HG03139 (cell line): ENCODE measurements around the gene KDELR1.
"Not testable (repeated sequence)": the region's sequence is repeated elsewhere in the genome, so short reads cannot be mapped to it uniquely, and the experiment has no call there.

Experiments
- ATAC-seq: cut with Tn5 transposase; IDR thresholded peaks from one replicate; pipeline ENCODE4 v1.9.1; 2021; ENCODE audit not compliant: unreplicated experiment

KDELR1 gene

DNA sequence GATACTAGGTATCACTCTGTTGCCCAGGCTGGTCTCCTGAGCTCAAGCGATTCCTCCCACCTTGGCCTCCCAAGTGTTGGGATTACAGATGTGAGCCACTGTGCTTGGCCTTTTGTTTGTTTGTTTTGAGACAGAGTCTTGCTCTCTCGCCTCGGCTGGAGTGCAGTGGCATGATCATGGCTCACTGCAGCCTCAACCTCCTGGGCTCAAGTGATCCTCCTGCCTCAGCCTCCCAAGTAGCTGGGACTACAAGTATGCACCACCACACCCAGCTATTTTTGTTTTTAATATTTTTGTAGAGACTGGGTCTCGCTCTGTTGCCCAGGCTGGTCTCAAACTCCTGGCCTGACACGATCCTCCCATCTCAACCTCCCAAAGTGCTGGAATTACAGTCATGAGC is 19.6 kb downstream of the KDELR1 start:
- not testable (repeated sequence) for ATAC-seq

DNA sequence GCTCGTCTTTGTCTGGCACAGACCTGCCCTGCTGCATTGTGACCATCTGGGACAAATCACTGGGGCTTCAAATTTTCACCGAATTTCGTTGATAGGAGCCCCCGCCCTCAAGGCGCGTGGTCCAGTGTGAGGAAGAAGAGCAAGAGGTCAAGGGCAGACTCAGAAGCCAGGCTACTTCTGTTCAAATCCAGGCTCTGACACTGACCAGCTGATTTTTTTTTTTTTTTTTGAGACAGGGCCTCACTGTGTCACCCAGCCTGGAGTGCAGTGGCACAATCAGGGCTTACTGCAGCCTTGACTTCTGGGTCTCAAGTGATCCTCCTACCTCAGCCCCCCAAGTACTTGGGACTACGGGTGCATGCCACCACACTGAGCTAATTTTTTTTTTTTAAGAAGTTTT is 20.0 kb downstream of the KDELR1 start:
- no peak for ATAC-seq

DNA sequence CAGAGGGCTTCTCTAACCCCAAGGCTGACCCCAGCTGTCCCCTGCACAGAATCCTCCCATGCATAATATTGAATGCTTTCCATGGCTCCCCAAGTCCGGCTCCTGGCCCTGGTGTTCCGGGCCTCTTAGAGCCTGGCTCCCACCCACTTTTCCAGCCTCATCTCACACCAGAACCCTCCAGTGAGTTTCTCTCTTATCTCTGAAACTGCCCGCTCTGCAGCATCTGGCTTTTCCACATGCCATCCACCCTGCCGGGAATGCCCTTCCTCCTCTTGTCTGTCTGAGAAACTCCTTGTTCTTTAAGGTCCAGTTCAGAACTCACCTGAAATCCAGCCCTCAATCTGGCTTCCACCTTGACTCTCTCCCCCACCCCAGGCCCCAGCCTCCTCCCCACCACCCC is 20.4 kb downstream of the KDELR1 start:
- ATAC-seq = no peak

DNA sequence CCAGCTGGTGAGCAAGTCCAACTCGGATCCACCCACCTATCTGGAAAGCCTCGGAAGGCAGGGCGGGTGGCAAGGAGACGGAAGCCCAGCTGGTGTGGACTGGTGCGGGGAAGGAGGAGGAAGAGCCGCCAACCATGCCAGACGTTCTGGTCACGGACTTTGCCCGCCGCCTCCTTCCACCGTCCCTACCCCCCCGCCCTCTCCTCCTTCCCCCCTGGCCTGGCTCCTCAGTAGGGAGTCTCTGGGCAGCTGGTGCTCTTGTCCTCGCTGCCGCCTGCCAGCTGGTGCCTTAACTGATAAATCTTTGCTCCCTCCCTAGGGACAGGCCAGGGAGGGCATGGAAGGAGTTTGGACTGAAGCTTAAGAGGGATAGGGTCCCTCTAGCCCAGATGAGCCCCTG is 22.4 kb downstream of the KDELR1 start:
- ATAC-seq = no peak

DNA sequence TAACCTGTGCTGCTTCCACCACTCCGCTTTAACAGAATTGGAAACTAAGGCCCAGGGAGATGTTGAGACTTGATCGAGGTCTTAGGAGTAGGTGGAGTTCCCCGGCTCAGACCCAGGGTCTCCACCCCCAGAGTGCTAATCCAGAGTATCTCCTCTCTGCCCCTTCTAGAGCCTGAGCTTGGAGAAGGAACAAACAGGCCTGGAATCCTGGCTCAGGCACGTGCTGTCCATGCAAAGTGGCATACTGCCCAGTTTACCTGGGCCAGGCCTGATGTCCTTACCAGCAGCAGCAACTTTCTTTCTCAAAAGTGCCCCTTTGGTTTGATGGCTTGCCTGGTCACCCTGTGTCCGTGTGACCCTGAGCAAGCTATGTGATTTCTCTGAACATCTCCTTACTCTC is 23.5 kb downstream of the KDELR1 start:
- no peak for ATAC-seq

GRCh38 chr19:48365602-48366001 is 25.7 kb downstream of the KDELR1 start:
- no peak for ATAC-seq

GRCh38 chr19:48364598-48365348 is 26.6 kb downstream of the KDELR1 start:
- no peak for ATAC-seq

GRCh38 chr19:48363810-48364597 is 27.3 kb downstream of the KDELR1 start, which contains the start of the genes SYNGR4 and TMEM143:
SYNGR4 (plus strand) TSS chr19:48364367; CDS start chr19:48365843, 1,476 bp downstream.
TMEM143 (minus strand) TSS chr19:48363940; CDS start chr19:48363920, 20 bp downstream.
- ATAC-seq = peak; percentile 73

- ATAC-seq = no peak
Observed at GRCh38 chr19:48363500-48363809, 27.9 kb downstream of the KDELR1 start.

DNA sequence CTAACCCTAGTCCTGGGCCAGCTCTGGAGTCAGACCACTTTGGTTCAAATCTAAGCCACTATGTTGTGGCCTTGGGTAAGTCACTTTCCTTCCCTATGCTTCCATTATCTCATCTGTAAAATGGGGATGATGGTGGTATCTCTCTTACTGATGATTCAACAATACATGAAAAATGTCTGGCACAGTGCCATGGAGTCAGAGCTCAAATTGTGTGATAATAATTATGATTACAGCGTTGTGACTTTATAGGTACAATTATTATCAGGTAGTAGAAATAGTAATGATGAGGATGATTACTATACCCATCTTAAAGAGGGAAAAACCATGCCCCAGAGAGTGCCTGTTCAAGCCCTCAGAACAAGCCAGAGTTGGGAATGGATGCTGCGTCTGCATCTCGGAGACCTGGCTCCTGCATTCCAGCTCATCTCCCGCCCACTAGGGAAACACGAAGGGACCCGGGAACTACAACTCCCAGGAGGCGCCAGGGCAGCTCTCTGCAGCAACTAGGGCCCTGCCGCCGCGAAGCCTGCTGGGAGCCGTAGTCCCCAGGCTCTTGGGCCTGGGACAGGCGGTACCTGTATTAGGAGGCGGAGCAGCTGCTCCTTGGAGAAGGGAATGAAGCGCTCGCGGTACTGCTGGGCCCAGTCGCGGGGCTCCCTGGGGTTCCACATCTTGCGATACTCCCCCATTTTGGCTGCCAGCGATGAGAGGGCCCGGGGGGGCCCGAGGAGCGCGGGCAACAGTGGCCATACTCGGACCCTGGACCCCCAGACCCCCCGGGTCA is 28.4 kb downstream of the KDELR1 start:
- peak; percentile 42 for ATAC-seq

DNA sequence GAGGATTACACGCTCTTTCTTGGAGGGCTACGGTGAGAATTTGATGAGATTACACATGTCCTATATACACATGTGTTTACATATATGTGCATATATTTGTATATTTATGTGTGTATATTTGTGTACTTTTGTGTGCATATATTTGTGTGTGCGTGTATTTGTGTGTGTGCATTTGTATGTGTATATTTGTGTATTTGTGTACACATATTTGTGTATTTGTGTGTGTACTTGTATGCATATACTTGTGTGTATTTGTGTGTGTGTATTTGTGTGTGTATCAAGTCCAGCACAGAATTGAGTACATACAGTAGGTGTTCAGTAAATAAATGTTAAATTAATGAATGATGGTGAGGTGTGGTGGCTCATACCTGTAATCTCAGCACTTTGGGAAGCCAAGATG is 29.4 kb downstream of the KDELR1 start:
- ATAC-seq = no peak

DNA sequence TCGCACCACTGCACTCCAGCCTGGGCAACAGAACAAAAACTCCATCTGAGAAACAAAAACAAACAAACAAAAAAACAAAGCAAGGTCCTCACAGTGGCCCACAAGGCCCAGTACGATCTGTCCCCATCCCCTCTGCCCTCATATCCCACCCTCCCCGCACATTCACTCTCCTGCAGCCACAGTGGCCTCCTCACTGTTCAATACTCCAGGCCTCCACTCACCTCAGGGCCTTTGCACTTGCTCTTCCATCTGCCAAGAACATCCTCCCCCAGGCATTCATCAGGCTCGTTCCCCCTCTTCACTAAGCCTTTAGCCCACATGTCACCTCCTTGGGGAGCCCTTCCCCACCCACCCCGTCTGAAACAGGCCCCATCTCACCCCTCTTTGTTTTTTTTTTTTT is 32.2 kb downstream of the KDELR1 start:
- ATAC-seq = no peak

DNA sequence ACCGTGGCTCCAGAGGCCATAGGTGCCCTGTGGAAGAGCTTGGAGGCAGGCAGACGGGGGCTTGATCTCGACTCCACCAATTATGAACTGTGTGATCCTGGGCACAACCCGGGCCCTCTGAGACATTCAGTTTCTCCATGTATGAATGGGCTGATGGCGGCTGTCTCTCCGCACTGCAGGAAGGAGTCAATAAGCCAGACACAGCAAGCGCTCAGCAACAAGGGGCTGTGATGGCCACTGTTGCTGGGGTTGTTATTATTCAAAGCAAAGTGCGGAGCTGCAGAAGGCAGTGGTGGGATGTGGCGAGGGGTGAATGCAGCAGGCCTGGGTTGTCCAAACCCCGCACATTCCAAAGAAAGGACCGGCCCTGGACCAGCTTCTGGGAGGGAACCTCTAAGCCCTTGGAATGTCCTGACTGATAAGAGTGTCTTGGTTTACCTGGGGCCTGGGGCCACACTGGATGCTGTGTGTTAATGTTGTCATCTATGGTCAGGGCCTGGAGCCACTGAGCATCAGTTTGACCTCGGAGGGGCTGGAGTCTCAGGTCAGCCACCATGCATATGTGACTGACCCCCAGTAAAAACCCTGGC is 35.9 kb downstream of the KDELR1 start:
- no peak for ATAC-seq

GRCh38 chr19:48354332-48354992 is 36.9 kb downstream of the KDELR1 start:
- ATAC-seq = no peak

DNA sequence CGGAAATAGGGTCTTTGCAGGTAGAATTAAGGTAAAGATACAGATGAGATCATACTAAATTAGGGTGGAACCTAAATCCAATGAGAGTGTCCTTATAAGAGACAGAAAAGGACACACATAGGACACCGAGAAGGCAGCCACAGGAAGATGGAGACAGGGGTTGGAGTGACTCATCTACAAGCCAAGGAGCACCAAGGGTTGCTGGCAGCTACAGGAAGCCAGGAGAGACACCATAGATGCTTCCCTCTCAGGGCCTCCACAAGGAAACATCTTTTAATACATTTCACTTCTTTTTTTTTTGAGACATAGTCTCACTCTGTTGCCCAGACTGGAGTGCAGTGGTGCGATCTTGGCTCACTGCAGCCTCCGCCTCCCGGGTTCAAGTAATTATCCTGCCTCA is 37.7 kb downstream of the KDELR1 start:
- ATAC-seq = no peak

DNA sequence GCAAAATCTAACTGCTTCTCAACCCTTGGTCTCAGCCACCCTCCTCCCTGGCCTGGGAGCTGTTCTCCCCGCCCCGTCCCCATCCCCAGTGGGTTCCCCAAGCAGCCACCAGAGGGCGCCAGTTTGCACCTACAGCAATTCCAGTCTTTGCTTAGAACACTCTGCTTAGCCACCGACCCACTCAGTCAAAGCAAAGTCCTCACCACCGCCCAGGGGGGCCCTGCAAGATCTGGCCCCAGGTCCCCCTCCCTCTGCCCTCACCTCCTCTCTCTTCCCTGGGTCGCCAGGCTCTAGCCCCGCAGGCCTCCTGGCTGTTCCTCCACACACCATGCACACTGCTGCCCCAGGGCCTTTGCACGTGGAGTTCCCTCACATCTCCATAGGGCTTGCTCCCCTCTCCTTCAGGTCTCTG is 40.0 kb downstream of the KDELR1 start:
- ATAC-seq = no peak

DNA sequence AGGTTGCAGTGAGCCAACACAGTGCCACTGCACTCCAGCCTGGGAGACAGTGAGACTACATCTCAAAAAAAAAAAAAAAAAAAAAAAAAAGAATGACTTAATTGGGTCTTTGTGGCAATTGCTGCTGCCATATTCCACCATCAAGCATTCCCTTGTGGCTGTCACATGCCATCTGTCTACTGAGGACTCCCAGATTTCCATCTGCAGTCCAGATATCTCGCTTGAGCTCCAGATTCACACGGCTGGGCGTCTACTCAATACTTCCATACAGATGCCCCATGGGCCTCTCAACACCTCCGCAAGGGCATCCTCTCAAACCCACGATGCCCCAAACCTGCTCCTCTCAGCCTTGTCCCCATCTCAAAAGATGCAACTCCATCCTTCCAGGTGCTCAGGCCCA is 40.5 kb downstream of the KDELR1 start:
- no peak for ATAC-seq

- ATAC-seq = no peak
Observed at GRCh38 chr19:48348737-48349136, 42.6 kb downstream of the KDELR1 start.

- no peak for ATAC-seq
Observed at GRCh38 chr19:48348045-48348444, 43.3 kb downstream of the KDELR1 start.

GRCh38 chr19:48346191-48346590 is 45.2 kb downstream of the KDELR1 start:
- no peak for ATAC-seq

DNA sequence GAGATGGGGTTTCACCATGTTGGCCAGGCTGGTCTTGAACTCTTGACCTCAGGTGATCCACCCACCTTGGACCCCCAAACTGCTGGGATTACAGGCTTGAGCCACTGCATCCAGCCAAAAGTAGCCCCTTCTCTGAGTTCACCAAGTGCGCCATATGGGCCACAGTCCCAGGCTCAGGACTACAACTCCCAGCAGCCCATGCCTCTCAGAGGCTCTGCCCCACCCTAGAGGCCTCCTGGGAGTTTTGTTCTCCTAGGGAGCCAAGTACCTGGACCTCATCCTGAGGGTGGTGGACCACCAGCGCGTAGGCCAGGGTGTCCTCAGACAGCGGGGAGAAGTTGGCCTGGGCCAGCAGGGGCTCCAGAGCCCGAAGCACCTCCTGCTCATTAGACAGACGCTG is 46.5 kb downstream of the KDELR1 start:
- no peak for ATAC-seq
